ENCODE results near the gene ZNF205. TPM values are rescaled to one million over a fixed set of nuclear protein-coding genes. Genes with fewer than 3 reads are reported as not detected.
A peak's percentile ranks its signal among the peaks of the same experiment; 100 is the strongest.

Gene ZNF205
- total and polyA plus RNA-seq, 2 of the 13 experiments (the other 11 are each of a cell fraction or from before 2014, with no cell fraction given) = 5.8 to 10.2 TPM

GRCh38 chr16:3112058-3112880, at the start of gene ZNF205 (continued):
- TF ChIP-seq, protein P1, sequence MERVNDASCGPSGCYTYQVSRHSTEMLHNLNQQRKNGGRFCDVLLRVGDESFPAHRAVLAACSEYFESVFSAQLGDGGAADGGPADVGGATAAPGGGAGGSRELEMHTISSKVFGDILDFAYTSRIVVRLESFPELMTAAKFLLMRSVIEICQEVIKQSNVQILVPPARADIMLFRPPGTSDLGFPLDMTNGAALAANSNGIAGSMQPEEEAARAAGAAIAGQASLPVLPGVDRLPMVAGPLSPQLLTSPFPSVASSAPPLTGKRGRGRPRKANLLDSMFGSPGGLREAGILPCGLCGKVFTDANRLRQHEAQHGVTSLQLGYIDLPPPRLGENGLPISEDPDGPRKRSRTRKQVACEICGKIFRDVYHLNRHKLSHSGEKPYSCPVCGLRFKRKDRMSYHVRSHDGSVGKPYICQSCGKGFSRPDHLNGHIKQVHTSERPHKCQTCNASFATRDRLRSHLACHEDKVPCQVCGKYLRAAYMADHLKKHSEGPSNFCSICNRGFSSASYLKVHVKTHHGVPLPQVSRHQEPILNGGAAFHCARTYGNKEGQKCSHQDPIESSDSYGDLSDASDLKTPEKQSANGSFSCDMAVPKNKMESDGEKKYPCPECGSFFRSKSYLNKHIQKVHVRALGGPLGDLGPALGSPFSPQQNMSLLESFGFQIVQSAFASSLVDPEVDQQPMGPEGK (CRISPR knock-in tag; IDR thresholded peaks at IDR 0.05) = peak; percentile 96
- TF ChIP-seq ZNF549 (CRISPR knock-in tag; IDR thresholded peaks at IDR 0.05) (no peak), CREB3 (CRISPR knock-in tag; IDR thresholded peaks at IDR 0.05) (peak; percentile 25; the same call in 1 of the 2 replicates), SIX4 (CRISPR knock-in tag; IDR thresholded peaks at IDR 0.05) (0 out of 2 replicates have a peak, but pooled peaks have one; percentile 25), ZHX2 (IDR thresholded peaks at IDR 0.05; ENCODE audit: low read depth) (peak; percentile 65; the same call in 1 of the 2 replicates), ZHX2 (CRISPR knock-in tag; IDR thresholded peaks at IDR 0.05; ENCODE audit: borderline replicate concordance) (no peak), NFKB2 (CRISPR knock-in tag; IDR thresholded peaks at IDR 0.05; ENCODE audit: borderline replicate concordance) (no peak; the same call in 1 of the 2 replicates), KDM4B (CRISPR knock-in tag; IDR thresholded peaks at IDR 0.05) (peak; percentile 49; the same call in 1 of the 2 replicates), ZNF235 (CRISPR knock-in tag; IDR thresholded peaks at IDR 0.05; ENCODE audit: borderline replicate concordance) (peak; percentile 81), NAIF1 (CRISPR knock-in tag; IDR thresholded peaks at IDR 0.05; ENCODE audit: borderline replicate concordance) (peak; percentile 74), CBFB (CRISPR knock-in tag; IDR thresholded peaks at IDR 0.05) (peak; percentile 67; the same call in 1 of the 2 replicates)
- TF ChIP-seq, protein P2, sequence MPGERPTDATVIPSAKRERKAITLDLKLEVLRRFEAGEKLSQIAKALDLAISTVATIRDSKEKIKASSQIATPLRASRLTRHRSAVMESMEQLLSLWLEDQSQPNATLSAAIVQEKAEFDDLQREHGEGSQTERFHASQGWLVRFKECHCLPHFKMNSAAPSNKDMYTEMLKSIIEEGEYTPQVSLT (CRISPR knock-in tag; IDR thresholded peaks at IDR 0.05; ENCODE audit: borderline replicate concordance, low read depth) = no peak
- TF ChIP-seq, protein P3, sequence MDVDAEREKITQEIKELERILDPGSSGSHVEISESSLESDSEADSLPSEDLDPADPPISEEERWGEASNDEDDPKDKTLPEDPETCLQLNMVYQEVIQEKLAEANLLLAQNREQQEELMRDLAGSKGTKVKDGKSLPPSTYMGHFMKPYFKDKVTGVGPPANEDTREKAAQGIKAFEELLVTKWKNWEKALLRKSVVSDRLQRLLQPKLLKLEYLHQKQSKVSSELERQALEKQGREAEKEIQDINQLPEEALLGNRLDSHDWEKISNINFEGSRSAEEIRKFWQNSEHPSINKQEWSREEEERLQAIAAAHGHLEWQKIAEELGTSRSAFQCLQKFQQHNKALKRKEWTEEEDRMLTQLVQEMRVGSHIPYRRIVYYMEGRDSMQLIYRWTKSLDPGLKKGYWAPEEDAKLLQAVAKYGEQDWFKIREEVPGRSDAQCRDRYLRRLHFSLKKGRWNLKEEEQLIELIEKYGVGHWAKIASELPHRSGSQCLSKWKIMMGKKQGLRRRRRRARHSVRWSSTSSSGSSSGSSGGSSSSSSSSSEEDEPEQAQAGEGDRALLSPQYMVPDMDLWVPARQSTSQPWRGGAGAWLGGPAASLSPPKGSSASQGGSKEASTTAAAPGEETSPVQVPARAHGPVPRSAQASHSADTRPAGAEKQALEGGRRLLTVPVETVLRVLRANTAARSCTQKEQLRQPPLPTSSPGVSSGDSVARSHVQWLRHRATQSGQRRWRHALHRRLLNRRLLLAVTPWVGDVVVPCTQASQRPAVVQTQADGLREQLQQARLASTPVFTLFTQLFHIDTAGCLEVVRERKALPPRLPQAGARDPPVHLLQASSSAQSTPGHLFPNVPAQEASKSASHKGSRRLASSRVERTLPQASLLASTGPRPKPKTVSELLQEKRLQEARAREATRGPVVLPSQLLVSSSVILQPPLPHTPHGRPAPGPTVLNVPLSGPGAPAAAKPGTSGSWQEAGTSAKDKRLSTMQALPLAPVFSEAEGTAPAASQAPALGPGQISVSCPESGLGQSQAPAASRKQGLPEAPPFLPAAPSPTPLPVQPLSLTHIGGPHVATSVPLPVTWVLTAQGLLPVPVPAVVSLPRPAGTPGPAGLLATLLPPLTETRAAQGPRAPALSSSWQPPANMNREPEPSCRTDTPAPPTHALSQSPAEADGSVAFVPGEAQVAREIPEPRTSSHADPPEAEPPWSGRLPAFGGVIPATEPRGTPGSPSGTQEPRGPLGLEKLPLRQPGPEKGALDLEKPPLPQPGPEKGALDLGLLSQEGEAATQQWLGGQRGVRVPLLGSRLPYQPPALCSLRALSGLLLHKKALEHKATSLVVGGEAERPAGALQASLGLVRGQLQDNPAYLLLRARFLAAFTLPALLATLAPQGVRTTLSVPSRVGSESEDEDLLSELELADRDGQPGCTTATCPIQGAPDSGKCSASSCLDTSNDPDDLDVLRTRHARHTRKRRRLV (CRISPR knock-in tag; IDR thresholded peaks at IDR 0.05) = no peak

Data from HepG2 (cell line).